OCI-LY7 (cell line): ENCODE data around the gene SNAPC2. TPM values are rescaled to one million over a fixed set of nuclear protein-coding genes. Genes with fewer than 3 reads are reported as not detected.

Experiments used
- BruUV-seq: library from RNA; stranded (reverse); fragments of 400-500 nt; replicated peaks from 2 replicates; lab custom pipeline; 2021; lab: Mats Ljungman, UMichigan
- CTCF ChIA-PET: fragments of 300-600 bp; sonication (Branson Sonifier 250); formaldehyde crosslinking; loops from one replicate; lab custom pipeline; 2022; ENCODE audit warnings: antibody characterized with exemption; ENCODE audit not compliant: unreplicated experiment; lab: Charles Lee
- POLR2A ChIA-PET: fragments of 300-600 bp; sonication (Branson Sonifier 250); formaldehyde crosslinking; loops from one replicate; lab custom pipeline; 2022; ENCODE audit warnings: antibody characterized with exemption; lab: Charles Lee
- DNase-seq: peaks from one replicate; pipeline ENCODE4 v3.0.0-alpha.2; 2015; ENCODE audit warnings: low spot score
- H2AFZ ChIP-seq: fragments of 200-600 bp; sonication (generic), shearing (Covaris generic); 2 replicates; pipeline ENCODE4 v1.6.1; 2014; ENCODE audit warnings: mild to moderate bottlenecking, antibody characterized with exemption, low read length, moderate library complexity
- H3K27ac ChIP-seq: fragments of 200-600 bp; sonication (generic); 2 replicates; pipeline ENCODE4 v1.5.1; 2014; ENCODE audit warnings: mixed run types, low read depth, mild to moderate bottlenecking, moderate library complexity, low read length, inconsistent platforms; ENCODE audit not compliant: poor library complexity, severe bottlenecking
- H3K36me3 ChIP-seq: fragments of 200-600 bp; sonication (generic); 2 replicates; pipeline ENCODE4 v1.6.1; 2014; ENCODE audit warnings: mild to moderate bottlenecking, antibody characterized with exemption, low read length, moderate library complexity, mixed read lengths; ENCODE audit not compliant: insufficient read depth
- H3K4me1 ChIP-seq: fragments of 200-600 bp; sonication (generic); 2 replicates; pipeline ENCODE4 v1.5.1; 2014; ENCODE audit warnings: mild to moderate bottlenecking, low read length; ENCODE audit not compliant: insufficient read depth, poor library complexity, severe bottlenecking
- H3K4me2 ChIP-seq: fragments of 200-600 bp; sonication (generic); 2 replicates; pipeline ENCODE4 v1.6.1; 2014; ENCODE audit warnings: mild to moderate bottlenecking, low read length
- H3K4me3 ChIP-seq: fragments of 200-600 bp; sonication (generic); 2 replicates; pipeline ENCODE4 v1.5.1; 2014; ENCODE audit warnings: mild to moderate bottlenecking, low read depth, low read length; ENCODE audit not compliant: poor library complexity, severe bottlenecking
- H3K79me2 ChIP-seq: fragments of 200-600 bp; sonication (generic); 2 replicates; pipeline ENCODE4 v1.6.1; 2016; ENCODE audit warnings: low read depth, mild to moderate bottlenecking, low read length, moderate library complexity, mixed read lengths; ENCODE audit not compliant: insufficient read depth
- H3K9me2 ChIP-seq: fragments of 200-600 bp; sonication (generic); 2 replicates; pipeline ENCODE4 v1.6.1; 2016; ENCODE audit warnings: mild to moderate bottlenecking, low read length, mixed read lengths; ENCODE audit not compliant: insufficient read depth
- H3K9me3 ChIP-seq: fragments of 200-600 bp; sonication (generic); 2 replicates; pipeline ENCODE4 v1.6.1; 2014; ENCODE audit warnings: mild to moderate bottlenecking, mixed run types, low read length, mixed read lengths
- H4K20me1 ChIP-seq: fragments of 200-600 bp; sonication (generic); 2 replicates; pipeline ENCODE4 v1.6.1; 2014; ENCODE audit warnings: mild to moderate bottlenecking, antibody characterized with exemption, low read length, moderate library complexity, mixed read lengths; ENCODE audit not compliant: insufficient read depth
- EZH2phosphoT487 ChIP-seq: fragments of 200-600 bp; sonication (generic); IDR thresholded peaks from 2 replicates; pipeline ENCODE4 v1.6.1; 2018; ENCODE audit warnings: low read depth, borderline replicate concordance, mild to moderate bottlenecking, mixed run types, antibody characterized with exemption, low read length, moderate library complexity, mixed read lengths
- intact Hi-C: fragments of 100-400 bp; cut with micrococcal nuclease; formaldehyde crosslinking; loops from one replicate; pipeline ENCODE4 v1.10.0; 2022; ENCODE audit not compliant: unreplicated experiment
- total RNA-seq, 2 experiments: library from RNA; depleted of rRNA in 1 of 2; stranded (reverse); fragments of >200 nt in 1 of 2; shearing (Covaris generic) in 1 of 2; gene quantifications; 2 replicates each; pipeline ENCODE4 v1.2.3, GENCODE V29; 2014 to 2022
- TF ChIP-seq, protein P1 (sequence below): fragments of 200-600 bp; sonication (generic); conservative IDR thresholded peaks from 2 replicates; pipeline ENCODE4 v1.5.1; 2014; ENCODE audit warnings: mild to moderate bottlenecking, antibody characterized with exemption, low read length, moderate library complexity, mixed read lengths

SNAPC2 gene
- total RNA-seq, 2 experiments from 2014 or later = 4.9 to 8.2 TPM

DNA sequence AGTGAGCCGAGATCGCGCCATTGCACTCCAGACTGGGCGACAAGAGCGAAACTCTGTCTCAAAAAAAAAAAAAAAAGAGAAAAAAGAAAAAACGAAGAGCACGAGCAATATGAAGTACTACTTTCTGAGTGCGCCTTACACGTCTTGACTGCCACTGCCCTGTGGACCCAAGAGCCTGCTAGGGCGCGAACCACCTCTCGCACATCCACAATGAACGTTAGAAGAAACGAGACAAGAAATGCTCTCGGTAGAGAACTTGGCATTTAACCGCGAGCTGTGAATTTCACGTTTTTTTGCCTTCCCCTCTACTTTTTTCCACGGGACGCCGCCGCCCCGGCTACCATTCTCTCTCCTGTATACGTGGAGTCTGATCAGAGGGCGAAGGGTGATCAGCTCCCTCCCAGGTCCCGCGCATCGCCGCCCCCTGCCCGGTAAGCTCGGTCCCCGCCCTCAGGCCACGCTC, 22.9 kb downstream of the SNAPC2 start:
- CTCF ChIA-PET = interaction anchor here (1.2 to 2.0 kb wide), 2 partner anchors 22 to 91 kb away, joined by 3 to 15 read pairs; partner anchors contain the start of gene SNAPC2
- H3K9me2 ChIP-seq = no peaks in the 10 kb centered on the region

DNA sequence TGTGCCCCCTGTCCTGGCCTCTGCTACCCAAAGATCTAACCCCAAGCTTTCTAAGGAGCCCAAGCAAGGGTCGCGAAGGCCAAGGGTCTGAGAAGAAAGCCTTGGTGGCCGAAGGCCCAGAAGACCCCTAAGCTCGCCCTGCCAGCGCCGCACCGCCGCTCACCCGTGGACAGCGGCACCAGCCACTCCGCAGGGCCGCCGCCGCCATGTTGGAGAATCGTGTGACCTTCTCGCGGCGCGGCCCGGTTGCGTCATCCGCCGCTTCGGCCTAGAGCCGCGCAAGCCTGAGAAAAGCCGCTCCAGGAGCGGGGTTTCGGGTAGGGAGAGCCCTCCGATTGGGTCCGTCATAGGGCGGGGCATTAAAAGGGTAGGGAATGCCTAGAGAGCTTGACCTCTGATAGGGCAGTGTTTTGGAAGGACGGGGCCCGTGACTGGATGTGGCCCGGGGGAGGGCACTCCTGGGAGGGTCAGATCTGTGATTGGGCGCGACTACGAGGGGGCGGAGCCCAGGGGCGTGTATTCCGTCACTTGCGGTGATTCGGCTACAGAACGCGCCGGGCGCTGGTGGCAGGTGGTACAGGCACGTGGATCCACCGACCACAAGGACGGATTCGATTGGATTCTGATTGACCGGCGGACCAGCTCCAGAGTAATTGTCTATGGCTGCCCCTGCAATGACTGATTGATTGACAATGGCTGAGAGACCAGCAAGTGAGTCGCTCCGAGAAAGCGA, 23.5 kb downstream of the SNAPC2 start, which contains the start of gene TIMM44:
TSS of gene TIMM44 (minus strand) at position 223 of the 733 bp plus-strand sequence. CDS start at position 208, 15 bp downstream.
- DNase-seq = peak; percentile 100
- peak within 1 kb of the TSS; percentile 69 for H3K27ac ChIP-seq
- H3K36me3 ChIP-seq = peaks cover 29% of the 10 kb centered on the region
- H3K9me3 ChIP-seq = no peaks in the 10 kb centered on the region
- ChIA-PET POLR2A (interaction anchor here (0.6 to 2.8 kb wide), 7 partner anchors 16 to 338 kb away, joined by 3 to 12 read pairs (median 5); partner anchors contain the start of gene SNAPC2), CTCF (interaction anchor here (0.6 to 2.0 kb wide), 5 partner anchors 23 to 266 kb away, joined by 3 to 15 read pairs (median 4); partner anchors contain the start of gene SNAPC2)
- peak within 1 kb of the TSS; percentile 84 for H3K4me2 ChIP-seq
- H2AFZ ChIP-seq = peak within 1 kb of the TSS; percentile 52
- BruUV-seq = no TSS peak
- TF ChIP-seq EZH2phosphoT487 = no peak
- TF ChIP-seq, protein P1, sequence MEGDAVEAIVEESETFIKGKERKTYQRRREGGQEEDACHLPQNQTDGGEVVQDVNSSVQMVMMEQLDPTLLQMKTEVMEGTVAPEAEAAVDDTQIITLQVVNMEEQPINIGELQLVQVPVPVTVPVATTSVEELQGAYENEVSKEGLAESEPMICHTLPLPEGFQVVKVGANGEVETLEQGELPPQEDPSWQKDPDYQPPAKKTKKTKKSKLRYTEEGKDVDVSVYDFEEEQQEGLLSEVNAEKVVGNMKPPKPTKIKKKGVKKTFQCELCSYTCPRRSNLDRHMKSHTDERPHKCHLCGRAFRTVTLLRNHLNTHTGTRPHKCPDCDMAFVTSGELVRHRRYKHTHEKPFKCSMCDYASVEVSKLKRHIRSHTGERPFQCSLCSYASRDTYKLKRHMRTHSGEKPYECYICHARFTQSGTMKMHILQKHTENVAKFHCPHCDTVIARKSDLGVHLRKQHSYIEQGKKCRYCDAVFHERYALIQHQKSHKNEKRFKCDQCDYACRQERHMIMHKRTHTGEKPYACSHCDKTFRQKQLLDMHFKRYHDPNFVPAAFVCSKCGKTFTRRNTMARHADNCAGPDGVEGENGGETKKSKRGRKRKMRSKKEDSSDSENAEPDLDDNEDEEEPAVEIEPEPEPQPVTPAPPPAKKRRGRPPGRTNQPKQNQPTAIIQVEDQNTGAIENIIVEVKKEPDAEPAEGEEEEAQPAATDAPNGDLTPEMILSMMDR = no peak
- 0 out of 2 replicates have a peak, but pooled peaks cover 5% of the 10 kb centered on the region for H4K20me1 ChIP-seq
- peaks cover 40% of the 10 kb centered on the region for H3K79me2 ChIP-seq
- peak within 1 kb of the TSS; percentile 94 for H3K4me3 ChIP-seq
- no peaks in the 10 kb centered on the region for H3K9me2 ChIP-seq
- intact Hi-C loops = loop anchor here (1.0 to 5.0 kb wide), 7 partner anchors 23 to 324 kb away; partner anchors contain the start of genes ELAVL1 and SNAPC2
- peaks cover 18% of the 10 kb centered on the region for H3K4me1 ChIP-seq

More for the DNA sequence above, 22.9 kb downstream of the SNAPC2 start:
- intact Hi-C loops = loop anchor here (1.0 to 5.0 kb wide), 6 partner anchors 22 to 324 kb away; partner anchors contain the start of genes ELAVL1 and SNAPC2
- Histone ChIP-seq H2AFZ (peak overlapping the region; percentile 52), H3K4me1 (peaks cover 18% of the 10 kb centered on the region), H3K79me2 (peaks cover 40% of the 10 kb centered on the region), H3K27ac (peak overlapping the region; percentile 62), H4K20me1 (0 out of 2 replicates have a peak, but pooled peaks cover 5% of the 10 kb centered on the region), H3K9me3 (no peaks in the 10 kb centered on the region), H3K4me3 (peak overlapping the region; percentile 94), H3K36me3 (peaks cover 34% of the 10 kb centered on the region), H3K4me2 (peak overlapping the region; percentile 77)
- POLR2A ChIA-PET = interaction anchor here (0.6 to 2.8 kb wide), 4 partner anchors 18 to 337 kb away, joined by 4 to 12 read pairs (median 5); partner anchors contain the start of gene SNAPC2
- peak; percentile 32 for DNase-seq
- no TSS peak for BruUV-seq
- TF ChIP-seq EZH2phosphoT487 = no peak
- TF ChIP-seq, protein P1 = no peak
